Lower leg skin (tissue), 4 donors: ENCODE measurements around the gene GALNT2. TPM values are rescaled to one million over a fixed set of nuclear protein-coding genes. Genes with fewer than 3 reads are reported as not detected.

Experiments used
- DNase-seq, 2 donors: peaks; one replicate each; pipeline ENCODE4 v3.0.0-alpha.2; 2019; ENCODE audit warnings: low spot score in 2 of 2
- H3K4me3 ChIP-seq: fragments of 200-600 bp; sonication (generic); 2 replicates; pipeline ENCODE4 v1.5.1; 2017; ENCODE audit warnings: mild to moderate bottlenecking, low read depth; ENCODE audit not compliant: poor library complexity, severe bottlenecking
- POLR2A ChIP-seq, 2 donors: fragments of 450-650 bp; IDR thresholded peaks; one replicate each; pipeline ENCODE4 v1.6.1; 2016 to 2017; ENCODE audit warnings: antibody characterized with exemption in 2 of 2, mild to moderate bottlenecking in 1 of 2, moderate library complexity in 1 of 2
- WGBS, 2 donors: methylation state at CpG; one replicate each; pipeline ENCODE4 v1.1.5; 2018; 5-methylcytosine and 5-hydroxymethylcytosine counted together
- intact Hi-C: fragments of 100-400 bp; cut with DNase I; formaldehyde crosslinking; loops from one replicate; pipeline ENCODE4 v1.15.0; 2023; ENCODE audit warnings: low total_unique reads
- total RNA-seq, 4 donors: library from RNA; depleted of rRNA; stranded (reverse); fragments of >200 nt; gene quantifications; one replicate each; pipeline ENCODE4 v1.1.0, GENCODE V29; 2016
- TF ChIP-seq, protein P1 (sequence below), 3 donors: fragments of 450-650 bp; IDR thresholded peaks; one replicate each; pipeline ENCODE4 v1.5.1; 2016; ENCODE audit warnings: antibody characterized with exemption in 3 of 3, mild to moderate bottlenecking in 3 of 3, moderate library complexity in 2 of 3

GALNT2 gene
- total RNA-seq, 4 donors from 2014 or later = 11.0 to 31.0 (median 20.2) TPM

DNA sequence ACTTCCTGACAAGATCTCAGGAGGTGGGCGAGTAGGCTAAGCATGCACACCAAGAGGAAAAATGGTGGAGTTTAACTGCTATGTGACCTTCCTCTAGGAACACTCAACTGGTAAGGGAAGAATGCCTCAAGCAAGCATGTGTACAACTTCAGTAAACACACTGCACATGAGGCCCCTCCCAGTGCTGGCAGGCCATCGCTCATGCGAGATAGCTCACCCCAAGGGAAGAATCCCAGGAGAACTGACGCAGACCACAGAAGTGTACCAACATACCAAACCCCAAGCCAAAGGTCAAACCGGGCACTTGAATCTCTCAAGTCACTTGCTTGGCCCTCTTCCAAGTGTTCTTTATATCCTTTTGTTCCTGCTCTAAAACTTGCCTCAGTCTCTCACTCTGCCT lies 40.5 kb upstream of the GALNT2 start:
- no peak for TF ChIP-seq POLR2A (IDR thresholded peaks at IDR 0.05)
- TF ChIP-seq, protein P1, sequence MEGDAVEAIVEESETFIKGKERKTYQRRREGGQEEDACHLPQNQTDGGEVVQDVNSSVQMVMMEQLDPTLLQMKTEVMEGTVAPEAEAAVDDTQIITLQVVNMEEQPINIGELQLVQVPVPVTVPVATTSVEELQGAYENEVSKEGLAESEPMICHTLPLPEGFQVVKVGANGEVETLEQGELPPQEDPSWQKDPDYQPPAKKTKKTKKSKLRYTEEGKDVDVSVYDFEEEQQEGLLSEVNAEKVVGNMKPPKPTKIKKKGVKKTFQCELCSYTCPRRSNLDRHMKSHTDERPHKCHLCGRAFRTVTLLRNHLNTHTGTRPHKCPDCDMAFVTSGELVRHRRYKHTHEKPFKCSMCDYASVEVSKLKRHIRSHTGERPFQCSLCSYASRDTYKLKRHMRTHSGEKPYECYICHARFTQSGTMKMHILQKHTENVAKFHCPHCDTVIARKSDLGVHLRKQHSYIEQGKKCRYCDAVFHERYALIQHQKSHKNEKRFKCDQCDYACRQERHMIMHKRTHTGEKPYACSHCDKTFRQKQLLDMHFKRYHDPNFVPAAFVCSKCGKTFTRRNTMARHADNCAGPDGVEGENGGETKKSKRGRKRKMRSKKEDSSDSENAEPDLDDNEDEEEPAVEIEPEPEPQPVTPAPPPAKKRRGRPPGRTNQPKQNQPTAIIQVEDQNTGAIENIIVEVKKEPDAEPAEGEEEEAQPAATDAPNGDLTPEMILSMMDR (IDR thresholded peaks at IDR 0.05) = no peak
- WGBS, 2 donors = 74 to 93% methylated on average over 5 of the region's 5 CpGs
- no peak for DNase-seq
- H3K4me3 ChIP-seq = no peak overlapping the region
- intact Hi-C loops = no loop called here

DNA sequence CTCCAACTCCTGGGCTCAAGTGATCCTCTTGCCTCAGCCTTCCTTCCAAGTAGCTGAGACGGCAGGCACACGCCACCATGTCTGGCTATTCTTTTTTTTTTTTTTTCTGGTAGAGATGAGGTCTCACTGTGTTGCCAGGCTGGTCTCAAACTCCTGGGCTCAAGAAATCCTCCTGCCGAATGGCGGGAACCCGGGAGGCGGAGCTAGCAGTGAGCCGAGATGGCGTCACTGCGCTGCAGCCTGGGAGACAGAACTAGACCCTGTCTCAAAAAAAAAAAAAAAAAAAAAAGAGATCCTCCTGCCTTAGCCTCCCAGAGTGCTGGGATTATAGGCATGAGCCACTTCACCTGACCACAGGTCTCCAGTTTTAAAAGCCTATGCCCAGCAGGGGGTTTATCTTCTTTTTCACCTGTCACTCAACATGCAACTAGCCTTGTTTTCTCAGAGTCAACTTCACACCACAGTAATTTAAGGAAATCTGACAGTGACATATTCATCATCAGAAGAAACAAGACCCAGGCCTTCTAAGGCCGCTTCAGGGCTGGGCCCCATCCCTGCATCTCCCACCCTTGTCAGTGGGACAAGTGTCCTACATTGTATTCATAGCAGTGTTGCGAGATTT lies 38.3 kb upstream of the GALNT2 start:
- DNase-seq = no peak
- WGBS, 2 donors = 92 to 96% methylated on average over 11 of the region's 11 CpGs
- H3K4me3 ChIP-seq = no peak overlapping the region
- TF ChIP-seq, protein P1 (IDR thresholded peaks at IDR 0.05) = no peak
- TF ChIP-seq POLR2A (IDR thresholded peaks at IDR 0.05) = no peak
- intact Hi-C loops = no loop called here

DNA sequence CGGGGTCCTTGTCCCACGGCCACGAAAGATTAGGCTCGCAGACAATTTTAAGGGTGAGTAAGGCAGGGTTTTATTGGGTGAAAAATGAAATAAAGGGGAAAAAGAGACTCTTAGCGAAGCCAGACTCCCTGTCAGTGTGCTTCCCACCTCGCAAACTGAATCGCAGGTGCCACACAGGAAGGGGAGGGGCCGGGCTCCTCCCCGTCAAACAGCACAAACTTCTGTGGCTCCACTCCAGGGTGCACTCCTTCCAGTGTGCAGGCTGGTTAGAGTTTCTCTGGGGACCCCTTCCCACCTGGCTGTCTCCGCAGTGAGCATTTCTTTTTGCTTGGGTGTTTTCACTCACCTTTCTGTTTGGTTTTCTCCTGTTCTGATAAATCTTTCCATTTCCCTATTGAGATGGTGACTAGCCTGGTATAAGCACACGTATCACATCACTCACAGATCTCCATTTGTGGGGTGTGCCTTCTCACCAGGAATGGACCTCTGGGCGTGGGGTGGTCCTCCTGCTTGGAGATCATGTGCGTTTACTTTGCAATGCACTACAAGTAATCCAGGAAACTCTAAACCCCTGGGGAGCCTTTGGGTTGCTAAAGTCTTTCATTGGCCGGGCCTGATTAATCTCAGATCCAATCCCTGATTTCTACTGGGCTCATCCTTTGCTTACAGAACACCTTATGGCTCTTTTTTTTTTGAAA lies 37.6 kb upstream of the GALNT2 start:
- DNase-seq = no peak
- intact Hi-C loops = no loop called here
- 78 to 81% methylated on average over 14 of the region's 14 CpGs for WGBS, 2 donors
- TF ChIP-seq POLR2A (IDR thresholded peaks at IDR 0.05) = no peak
- TF ChIP-seq, protein P1 (IDR thresholded peaks at IDR 0.05) = no peak
- H3K4me3 ChIP-seq = no peak overlapping the region

DNA sequence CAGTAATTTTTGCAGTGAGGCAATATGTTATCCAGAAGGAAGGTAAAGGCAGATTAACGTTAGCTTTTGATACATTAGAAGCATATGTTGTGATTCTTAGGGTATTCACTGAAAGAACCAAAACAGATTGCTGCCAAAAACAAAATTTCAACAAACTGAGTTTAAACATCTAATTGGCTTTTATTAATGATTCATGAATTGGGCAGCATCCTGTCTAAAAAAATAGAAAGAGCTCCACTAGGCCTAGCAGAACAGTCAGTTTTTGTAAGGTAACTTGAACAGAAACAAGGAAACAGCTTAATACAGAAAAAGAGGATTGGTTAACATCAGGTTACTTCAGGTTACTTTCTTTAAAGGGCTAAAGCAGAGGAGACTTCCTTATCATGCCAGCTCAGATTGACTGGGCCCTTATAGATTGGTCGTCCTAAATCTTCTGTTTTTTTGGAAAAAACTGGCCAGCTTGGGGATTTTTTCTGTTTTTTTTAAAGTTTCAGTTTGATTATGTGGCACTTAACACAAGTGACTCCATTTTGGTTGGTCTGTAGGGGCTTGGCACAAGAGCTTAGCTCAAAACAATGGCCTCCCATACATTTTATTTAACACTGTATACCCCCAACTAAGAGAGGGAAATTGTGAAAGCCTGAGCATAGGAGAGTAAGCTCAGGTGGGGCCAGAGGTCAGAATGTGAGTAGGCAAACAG lies 36.8 kb upstream of the GALNT2 start:
- WGBS, 2 donors = 69 to 76% methylated on average over 2 of the region's 2 CpGs
- TF ChIP-seq, protein P1 (IDR thresholded peaks at IDR 0.05) = no peak
- TF ChIP-seq POLR2A (IDR thresholded peaks at IDR 0.05) = no peak
- DNase-seq = no peak
- no peak overlapping the region for H3K4me3 ChIP-seq
- intact Hi-C loops = no loop called here

DNA sequence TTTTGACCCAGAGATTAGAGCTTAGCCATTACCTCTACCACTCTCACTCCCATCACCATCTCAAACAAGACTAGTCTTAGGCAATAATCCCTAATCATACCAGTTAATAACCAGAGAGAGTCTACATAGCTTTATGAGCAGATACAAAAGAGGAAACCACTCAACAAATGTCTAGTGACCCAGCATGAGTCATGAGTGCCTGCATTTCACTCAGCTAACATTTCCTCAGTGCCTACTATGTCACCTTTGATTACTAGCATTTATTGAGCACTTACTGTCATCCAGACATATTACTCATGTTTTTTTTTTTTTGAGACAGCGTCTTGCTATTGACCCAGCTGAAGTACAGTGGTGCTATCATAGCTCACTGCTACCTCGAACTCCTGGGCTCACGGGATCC lies 35.9 kb upstream of the GALNT2 start:
- TF ChIP-seq, protein P1 (IDR thresholded peaks at IDR 0.05) = no peak
- no peak for TF ChIP-seq POLR2A (IDR thresholded peaks at IDR 0.05)
- intact Hi-C loops = no loop called here
- WGBS, 2 donors = 93 to 95% methylated on average over 3 of the region's 3 CpGs
- no peak for DNase-seq
- H3K4me3 ChIP-seq = no peak overlapping the region
